Activated CD8-positive, alpha-beta memory T cell treated with anti-CD3 and anti-CD28 coated beads, Interleukin-2, amount 50 U/mL, for 1 hour (primary cell): ENCODE measurements around the gene CDK11A.
"Not testable (repeated sequence)": the region's sequence is repeated elsewhere in the genome, so short reads cannot be mapped to it uniquely, and the experiment has no call there.

ENCODE experiments used
- DNase-seq: peaks from one replicate; pipeline ENCODE4 v3.0.0-alpha.2; 2020; ENCODE audit errors: extremely low read depth

Gene CDK11A

GRCh38 chr1:1754051-1754815 lies 30.1 kb upstream of the CDK11A start:
- no peak for DNase-seq

GRCh38 chr1:1753607-1754005 lies 29.4 kb upstream of the CDK11A start:
- DNase-seq, result no peak

GRCh38 chr1:1752636-1753606 lies 28.8 kb upstream of the CDK11A start:
- no peak for DNase-seq

- DNase-seq, result no peak
These were observed 28.0 kb upstream of the CDK11A start for GRCh38 chr1:1752190-1752589.

- DNase-seq, result not testable (repeated sequence)
These were observed 25.8 kb upstream of the CDK11A start for GRCh38 chr1:1749941-1750340.

GRCh38 chr1:1748686-1749321 lies 24.6 kb upstream of the CDK11A start:
- DNase-seq, result no peak

- not testable (repeated sequence) for DNase-seq
These were observed 22.4 kb upstream of the CDK11A start for GRCh38 chr1:1746566-1746909.

- DNase-seq, result peak; percentile 27
These were observed 21.8 kb upstream of the CDK11A start for GRCh38 chr1:1745651-1746565.

GRCh38 chr1:1742529-1742928 lies 18.4 kb upstream of the CDK11A start:
- DNase-seq, result not testable (repeated sequence)

GRCh38 chr1:1741013-1741412 lies 16.9 kb upstream of the CDK11A start:
- DNase-seq, result not testable (repeated sequence)

- DNase-seq, result not testable (repeated sequence)
These were observed 14.7 kb upstream of the CDK11A start for GRCh38 chr1:1738799-1739337.

GRCh38 chr1:1737675-1738590 lies 13.8 kb upstream of the CDK11A start:
- DNase-seq, result not testable (repeated sequence)

GRCh38 chr1:1732381-1732780 lies 8.2 kb upstream of the CDK11A start:
- DNase-seq, result no peak

GRCh38 chr1:1730870-1731269 lies 6.7 kb upstream of the CDK11A start:
- no peak for DNase-seq

- not testable (repeated sequence) for DNase-seq
These were observed 6.1 kb upstream of the CDK11A start for GRCh38 chr1:1730230-1730629.

- DNase-seq, result not testable (repeated sequence)
These were observed 5.1 kb upstream of the CDK11A start for GRCh38 chr1:1729116-1729816.

GRCh38 chr1:1728308-1729005 lies 4.3 kb upstream of the CDK11A start:
- not testable (repeated sequence) for DNase-seq

GRCh38 chr1:1727131-1727651 lies 3.0 kb upstream of the CDK11A start:
- DNase-seq, result not testable (repeated sequence)
